HG03571 (cell line): ENCODE measurements around the gene RFX4.
"Not testable (repeated sequence)": the region's sequence is repeated elsewhere in the genome, so short reads cannot be mapped to it uniquely, and the experiment has no call there.

ENCODE experiments used
- ATAC-seq: cut with Tn5 transposase; IDR thresholded peaks from one replicate; pipeline ENCODE4 v1.9.1; 2021; ENCODE audit not compliant: unreplicated experiment

Gene RFX4

GRCh38 chr12:106590601-106591000 is 7.8 kb downstream of the RFX4 start:
- no peak for ATAC-seq

GRCh38 chr12:106594447-106594846 is 11.6 kb downstream of the RFX4 start:
- no peak for ATAC-seq

DNA sequence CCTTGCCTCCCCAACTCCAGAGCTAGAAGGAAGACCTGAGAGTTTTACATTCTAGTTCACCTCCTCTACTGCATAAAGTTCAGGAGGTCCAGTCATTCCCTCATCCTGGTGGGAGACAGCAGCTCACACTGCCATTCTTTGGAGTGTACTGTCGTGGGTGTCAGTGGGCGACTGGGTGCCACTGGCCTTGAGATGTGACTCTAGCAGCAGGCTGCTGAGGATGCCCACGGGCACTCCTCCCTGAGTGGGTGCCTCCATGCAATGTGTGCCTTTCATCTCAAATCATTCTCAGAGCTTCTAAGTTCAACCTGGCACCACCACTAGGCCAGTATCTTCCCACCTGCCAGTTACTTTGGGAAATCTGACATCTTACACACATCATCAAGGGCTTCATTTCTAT is 12.5 kb downstream of the RFX4 start:
- ATAC-seq, result no peak

- no peak for ATAC-seq
Observed at GRCh38 chr12:106598003-106598402, 15.2 kb downstream of the RFX4 start.

DNA sequence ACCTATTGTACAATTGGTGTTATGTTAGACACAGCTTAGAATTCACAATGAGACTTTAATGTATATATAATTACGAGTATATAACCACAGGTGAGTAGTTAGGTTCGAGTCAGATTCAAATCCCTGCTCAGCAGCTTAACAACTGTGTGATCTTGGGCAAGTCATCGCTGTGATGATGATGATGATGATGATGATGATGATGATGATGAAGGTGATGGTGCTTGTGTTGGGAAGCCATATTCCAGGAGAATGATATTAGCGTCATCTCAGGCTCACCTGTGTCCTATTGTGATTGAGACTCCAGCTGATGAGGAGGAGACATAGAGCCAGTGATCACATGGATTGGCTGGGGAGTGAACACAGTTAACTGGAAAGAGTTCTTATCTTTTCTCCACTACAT is 16.5 kb downstream of the RFX4 start:
- ATAC-seq, result no peak

DNA sequence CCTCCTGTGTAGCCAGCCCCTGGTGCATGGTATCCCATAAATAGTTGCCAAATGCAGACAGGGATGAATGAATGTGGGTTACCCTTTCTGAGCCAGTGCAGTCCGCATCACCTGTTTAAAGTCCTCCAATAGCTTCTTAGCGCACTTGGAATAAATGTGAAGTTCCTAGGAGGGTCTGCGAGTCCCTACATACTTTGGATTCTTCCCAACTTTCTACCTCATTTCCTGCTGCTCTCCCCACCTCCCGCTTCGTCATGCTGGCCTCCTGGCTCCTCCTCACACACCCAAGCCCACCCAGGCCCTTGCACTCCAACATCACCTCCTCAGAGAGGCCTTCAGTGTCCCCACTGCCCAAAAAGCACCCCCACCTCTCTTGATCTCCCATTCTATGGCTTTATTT is 17.7 kb downstream of the RFX4 start:
- no peak for ATAC-seq

GRCh38 chr12:106601031-106601430 is 18.2 kb downstream of the RFX4 start:
- no peak for ATAC-seq

DNA sequence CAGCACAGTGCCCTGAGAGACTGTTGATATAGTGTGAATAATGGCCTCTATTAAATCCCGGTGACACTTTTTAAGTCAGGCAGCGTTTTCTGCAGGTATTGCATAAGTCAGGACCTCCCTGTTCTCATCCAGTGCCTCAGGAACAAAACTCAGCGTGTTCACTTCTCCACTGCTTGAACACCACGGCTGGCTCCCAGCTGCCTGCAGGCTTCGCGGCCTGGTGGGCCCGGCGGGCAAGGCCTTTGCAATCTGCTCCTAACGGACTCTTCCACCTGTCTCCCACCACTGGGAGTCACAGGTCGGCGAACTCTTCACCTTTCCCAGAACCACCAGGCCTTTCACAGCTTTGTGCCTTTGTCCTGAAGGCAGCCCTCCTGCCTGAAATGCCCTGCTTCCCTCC is 18.7 kb downstream of the RFX4 start:
- ATAC-seq, result no peak

DNA sequence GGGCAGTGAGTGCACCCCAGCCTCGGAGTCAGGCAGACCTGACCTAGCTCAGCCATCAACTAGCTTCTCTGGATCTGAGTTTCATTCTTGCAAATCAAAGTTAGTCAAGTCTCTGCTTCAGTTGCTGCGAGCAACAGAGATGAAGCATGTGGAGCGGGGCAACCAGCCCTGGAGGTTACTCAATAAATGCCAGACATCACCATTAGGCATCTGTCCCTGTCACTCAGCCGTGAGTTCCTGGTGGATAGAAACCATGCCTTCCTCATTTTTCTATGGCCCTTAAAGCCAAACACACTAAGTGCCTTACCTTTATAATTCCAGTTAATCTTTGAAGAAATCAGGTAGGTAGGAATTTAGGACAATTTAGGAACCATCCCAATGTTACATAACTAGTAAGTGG is 19.3 kb downstream of the RFX4 start:
- no peak for ATAC-seq

- no peak for ATAC-seq
Observed at GRCh38 chr12:106605254-106605653, 22.4 kb downstream of the RFX4 start.

GRCh38 chr12:106620588-106620987 is 37.8 kb downstream of the RFX4 start:
- ATAC-seq, result not testable (repeated sequence)

- ATAC-seq, result no peak
Observed at GRCh38 chr12:106625976-106626375, 43.2 kb downstream of the RFX4 start.

- no peak for ATAC-seq
Observed at GRCh38 chr12:106629797-106630659, 47.2 kb downstream of the RFX4 start.

GRCh38 chr12:106631150-106631549 is 48.3 kb downstream of the RFX4 start:
- no peak for ATAC-seq

DNA sequence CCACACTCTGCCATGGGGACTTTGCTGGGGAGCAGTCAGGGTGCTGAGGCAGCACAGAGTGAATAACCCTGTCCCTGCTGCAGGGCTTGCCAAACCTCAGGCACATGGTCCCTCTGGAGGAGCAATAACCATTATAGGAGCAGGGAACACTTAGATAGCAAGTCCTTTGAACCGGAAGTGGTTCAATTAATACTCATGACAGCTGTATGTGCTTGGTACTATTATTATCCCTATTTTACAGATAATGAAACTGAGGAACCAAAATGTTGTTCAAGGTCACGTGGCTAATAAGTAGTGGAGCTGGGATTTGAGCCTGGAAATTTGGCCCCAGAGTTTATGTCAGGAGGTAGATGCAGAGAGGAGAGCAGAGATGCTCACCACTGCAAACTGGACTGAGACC is 49.0 kb downstream of the RFX4 start:
- ATAC-seq, result no peak

GRCh38 chr12:106632797-106633450 is 50.1 kb downstream of the RFX4 start:
- ATAC-seq, result no peak

GRCh38 chr12:106633451-106633823 is 50.6 kb downstream of the RFX4 start:
- ATAC-seq, result no peak

- ATAC-seq, result no peak
Observed at GRCh38 chr12:106634206-106634605, 51.4 kb downstream of the RFX4 start.

- no peak for ATAC-seq
Observed at GRCh38 chr12:106643000-106643399, 60.2 kb downstream of the RFX4 start.

DNA sequence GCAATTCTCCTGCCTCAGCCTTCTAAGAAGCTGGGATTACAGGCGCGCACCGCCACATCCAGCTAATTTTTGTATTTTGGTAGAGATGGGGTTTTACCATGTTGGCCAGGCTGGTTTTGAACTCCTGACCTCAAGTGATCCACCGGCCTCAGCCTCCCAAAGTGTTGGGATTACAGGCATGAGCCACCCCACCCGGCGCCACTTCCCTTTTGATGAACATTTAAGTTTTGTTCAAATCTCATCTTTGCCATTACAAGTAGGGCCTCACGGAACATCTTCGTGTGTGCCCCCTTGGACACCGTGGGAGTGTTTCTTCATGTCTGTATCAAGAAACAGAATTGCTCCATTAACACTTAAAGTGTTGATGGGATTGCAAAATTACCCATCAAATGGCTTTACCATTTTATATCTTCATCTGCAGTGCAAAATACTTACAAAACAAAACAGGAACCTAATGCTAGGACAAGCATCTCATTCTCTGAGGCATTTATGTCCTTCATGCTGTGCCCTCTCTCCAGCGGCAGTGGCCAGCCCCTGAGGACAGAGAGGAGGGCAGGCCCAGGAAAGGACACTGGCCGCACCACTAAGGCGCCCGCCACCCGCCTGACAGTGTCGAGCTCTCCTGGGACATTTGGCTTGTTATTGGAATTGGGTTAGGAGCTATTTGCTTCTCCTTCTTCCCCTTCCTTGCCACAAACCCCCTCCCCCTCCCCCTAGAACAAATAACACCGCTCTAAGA is 61.7 kb downstream of the RFX4 start:
- ATAC-seq, result no peak

- no peak for ATAC-seq
Observed at GRCh38 chr12:106645074-106645421, 62.2 kb downstream of the RFX4 start.
